SK-N-SH treated with all-trans-retinoic acid at 6 μM for 48 hours (cell line): ENCODE results near the gene FHOD3.

Experiments used
- ATAC-seq: fragments of 200-7000 bp; cut with Tn5 transposase; 3 replicates; pipeline ENCODE4 v1.9.1; 2020; ENCODE audit warnings: mild to moderate bottlenecking, moderate library complexity
- CSRNP3 ChIP-seq: fragments of 250-450 bp; sonication (Bioruptor Pico); IDR thresholded peaks from 2 replicates; pipeline ENCODE4 v1.5.1; 2021; ENCODE audit warnings: mild to moderate bottlenecking, moderate library complexity
- ESRRG ChIP-seq: fragments of 250-450 bp; sonication (Bioruptor Pico); IDR thresholded peaks from 2 replicates; pipeline ENCODE4 v1.6.1; 2021; ENCODE audit warnings: mild to moderate bottlenecking
- GLIS3 ChIP-seq: fragments of 250-450 bp; sonication (Bioruptor Pico); IDR thresholded peaks from 2 replicates; pipeline ENCODE4 v1.5.0; 2020; ENCODE audit warnings: mild to moderate bottlenecking, moderate library complexity
- ISL1 ChIP-seq: fragments of 250-450 bp; sonication (Bioruptor Pico); IDR thresholded peaks from 2 replicates; pipeline ENCODE4 v2.1.2; 2022; ENCODE audit warnings: mild to moderate bottlenecking, moderate library complexity
- PATZ1 ChIP-seq: fragments of 250-450 bp; sonication (Bioruptor Pico); IDR thresholded peaks from 2 replicates; pipeline ENCODE4 v1.8.0; 2020; ENCODE audit warnings: mild to moderate bottlenecking, moderate library complexity, borderline replicate concordance
- POU6F1 ChIP-seq: fragments of 250-450 bp; sonication (Bioruptor Pico); IDR thresholded peaks from 2 replicates; pipeline ENCODE4 v1.8.0; 2021; ENCODE audit warnings: low read depth, mild to moderate bottlenecking, moderate library complexity, borderline replicate concordance
- PPARA ChIP-seq: fragments of 250-450 bp; sonication (Bioruptor Pico); IDR thresholded peaks from 2 replicates; pipeline ENCODE4 v1.5.0; 2020; ENCODE audit warnings: mild to moderate bottlenecking, borderline replicate concordance
- RARB ChIP-seq: fragments of 250-450 bp; sonication (Bioruptor Pico); IDR thresholded peaks from 2 replicates; pipeline ENCODE4 v1.8.0; 2021; ENCODE audit warnings: mild to moderate bottlenecking, moderate library complexity
- SNAI2 ChIP-seq: fragments of 250-450 bp; sonication (Bioruptor Pico); IDR thresholded peaks from 2 replicates; pipeline ENCODE4 v1.5.0; 2020; ENCODE audit warnings: mild to moderate bottlenecking, moderate library complexity
- TCF4 ChIP-seq: fragments of 250-450 bp; sonication (Bioruptor Pico); IDR thresholded peaks from 2 replicates; pipeline ENCODE4 v1.8.0; 2021; ENCODE audit warnings: mild to moderate bottlenecking, moderate library complexity, borderline replicate concordance
- TOX ChIP-seq: fragments of 250-450 bp; sonication (Bioruptor Pico); IDR thresholded peaks from 2 replicates; pipeline ENCODE4 v1.8.0; 2021; ENCODE audit warnings: mild to moderate bottlenecking, moderate library complexity, borderline replicate concordance
- ZC3H10 ChIP-seq: fragments of 250-450 bp; sonication (Bioruptor Pico); IDR thresholded peaks from 2 replicates; pipeline ENCODE4 v1.5.1; 2021; ENCODE audit warnings: mild to moderate bottlenecking, moderate library complexity
- ZFP3 ChIP-seq: fragments of 250-450 bp; sonication (Bioruptor Pico); IDR thresholded peaks from 2 replicates; pipeline ENCODE4 v1.5.0; 2020; ENCODE audit warnings: mild to moderate bottlenecking, moderate library complexity
- ZFP30 ChIP-seq: fragments of 450-650 bp; formaldehyde crosslinking; IDR thresholded peaks from 2 replicates; pipeline ENCODE4 v1.5.0; 2022; ENCODE audit warnings: mild to moderate bottlenecking, moderate library complexity
- ZNF565 ChIP-seq: fragments of 450-650 bp; formaldehyde crosslinking; conservative IDR thresholded peaks from 2 replicates; pipeline ENCODE4 v1.5.0; 2020; ENCODE audit warnings: low read depth, mild to moderate bottlenecking, moderate library complexity
- ZNF70 ChIP-seq: fragments of 450-650 bp; formaldehyde crosslinking; IDR thresholded peaks from 2 replicates; pipeline ENCODE4 v1.5.0; 2020; ENCODE audit warnings: mild to moderate bottlenecking, moderate library complexity
- ZNF8 ChIP-seq: fragments of 450-650 bp; formaldehyde crosslinking; IDR thresholded peaks from 2 replicates; pipeline ENCODE4 v1.5.0; 2020; ENCODE audit warnings: mild to moderate bottlenecking, moderate library complexity
- TF ChIP-seq, protein P1 (sequence below): fragments of 250-450 bp; sonication (Bioruptor Pico); IDR thresholded peaks from 2 replicates; pipeline ENCODE4 v1.5.1; 2020; ENCODE audit warnings: low read depth, mild to moderate bottlenecking, moderate library complexity
- TF ChIP-seq, protein P2 (sequence below): fragments of 250-450 bp; sonication (Bioruptor Pico); IDR thresholded peaks from 2 replicates; pipeline ENCODE4 v1.5.0; 2020; ENCODE audit warnings: mild to moderate bottlenecking, moderate library complexity

FHOD3 gene

GRCh38 chr18:36770315-36770946 lies 472.9 kb downstream of the FHOD3 start:
- no peak for ATAC-seq
- TF ChIP-seq ESRRG, result no peak
- no peak for TF ChIP-seq ZFP3 (CRISPR knock-in tag)
- no peak for TF ChIP-seq ZNF565 (CRISPR knock-in tag)
- TF ChIP-seq, protein P1, sequence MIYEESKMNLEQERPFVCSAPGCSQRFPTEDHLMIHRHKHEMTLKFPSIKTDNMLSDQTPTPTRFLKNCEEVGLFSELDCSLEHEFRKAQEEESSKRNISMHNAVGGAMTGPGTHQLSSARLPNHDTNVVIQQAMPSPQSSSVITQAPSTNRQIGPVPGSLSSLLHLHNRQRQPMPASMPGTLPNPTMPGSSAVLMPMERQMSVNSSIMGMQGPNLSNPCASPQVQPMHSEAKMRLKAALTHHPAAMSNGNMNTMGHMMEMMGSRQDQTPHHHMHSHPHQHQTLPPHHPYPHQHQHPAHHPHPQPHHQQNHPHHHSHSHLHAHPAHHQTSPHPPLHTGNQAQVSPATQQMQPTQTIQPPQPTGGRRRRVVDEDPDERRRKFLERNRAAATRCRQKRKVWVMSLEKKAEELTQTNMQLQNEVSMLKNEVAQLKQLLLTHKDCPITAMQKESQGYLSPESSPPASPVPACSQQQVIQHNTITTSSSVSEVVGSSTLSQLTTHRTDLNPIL, result no peak
- TF ChIP-seq PATZ1 (CRISPR knock-in tag), result no peak
- TF ChIP-seq CSRNP3 (CRISPR knock-in tag), result no peak
- no peak for TF ChIP-seq TOX (CRISPR knock-in tag)
- TF ChIP-seq POU6F1 (CRISPR knock-in tag), result no peak
- TF ChIP-seq ZNF8, result no peak
- no peak for TF ChIP-seq SNAI2 (CRISPR knock-in tag)
- no peak for TF ChIP-seq GLIS3
- no peak for TF ChIP-seq ZFP30
- TF ChIP-seq ZNF70 (CRISPR knock-in tag), result no peak
- TF ChIP-seq, all 23 proteins: peak for 0

- ATAC-seq, result no peak
- TF ChIP-seq ZC3H10 (CRISPR knock-in tag) (no peak), POU6F1 (CRISPR knock-in tag) (no peak), ESRRG (no peak), CSRNP3 (CRISPR knock-in tag) (no peak), RARB (no peak), ZNF70 (CRISPR knock-in tag) (no peak), PATZ1 (CRISPR knock-in tag) (no peak), ZNF8 (no peak), PPARA (no peak), TCF4 (CRISPR knock-in tag) (no peak), ISL1 (no peak), ZFP30 (no peak), TOX (CRISPR knock-in tag) (no peak), ZNF565 (CRISPR knock-in tag) (no peak)
- TF ChIP-seq, protein P1, result no peak
- TF ChIP-seq, protein P2, sequence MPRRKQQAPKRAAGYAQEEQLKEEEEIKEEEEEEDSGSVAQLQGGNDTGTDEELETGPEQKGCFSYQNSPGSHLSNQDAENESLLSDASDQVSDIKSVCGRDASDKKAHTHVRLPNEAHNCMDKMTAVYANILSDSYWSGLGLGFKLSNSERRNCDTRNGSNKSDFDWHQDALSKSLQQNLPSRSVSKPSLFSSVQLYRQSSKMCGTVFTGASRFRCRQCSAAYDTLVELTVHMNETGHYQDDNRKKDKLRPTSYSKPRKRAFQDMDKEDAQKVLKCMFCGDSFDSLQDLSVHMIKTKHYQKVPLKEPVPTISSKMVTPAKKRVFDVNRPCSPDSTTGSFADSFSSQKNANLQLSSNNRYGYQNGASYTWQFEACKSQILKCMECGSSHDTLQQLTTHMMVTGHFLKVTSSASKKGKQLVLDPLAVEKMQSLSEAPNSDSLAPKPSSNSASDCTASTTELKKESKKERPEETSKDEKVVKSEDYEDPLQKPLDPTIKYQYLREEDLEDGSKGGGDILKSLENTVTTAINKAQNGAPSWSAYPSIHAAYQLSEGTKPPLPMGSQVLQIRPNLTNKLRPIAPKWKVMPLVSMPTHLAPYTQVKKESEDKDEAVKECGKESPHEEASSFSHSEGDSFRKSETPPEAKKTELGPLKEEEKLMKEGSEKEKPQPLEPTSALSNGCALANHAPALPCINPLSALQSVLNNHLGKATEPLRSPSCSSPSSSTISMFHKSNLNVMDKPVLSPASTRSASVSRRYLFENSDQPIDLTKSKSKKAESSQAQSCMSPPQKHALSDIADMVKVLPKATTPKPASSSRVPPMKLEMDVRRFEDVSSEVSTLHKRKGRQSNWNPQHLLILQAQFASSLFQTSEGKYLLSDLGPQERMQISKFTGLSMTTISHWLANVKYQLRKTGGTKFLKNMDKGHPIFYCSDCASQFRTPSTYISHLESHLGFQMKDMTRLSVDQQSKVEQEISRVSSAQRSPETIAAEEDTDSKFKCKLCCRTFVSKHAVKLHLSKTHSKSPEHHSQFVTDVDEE, result no peak
- TF ChIP-seq, all 23 proteins: peak for 0
Observed at GRCh38 chr18:36771245-36771644, 473.7 kb downstream of the FHOD3 start.
